B cell (primary cell): ENCODE data around the gene IDH3A. TPM values are rescaled to one million over a fixed set of nuclear protein-coding genes. Genes with fewer than 3 reads are reported as not detected.

ENCODE experiments used
- ATAC-seq: fragments of 200-7000 bp; cut with Tn5 transposase; one replicate; pipeline ENCODE4 v1.10.0; 2021; ENCODE audit warnings: low read depth, mild to moderate bottlenecking, moderate number of reproducible peaks, moderate library complexity
- CTCF ChIA-PET: fragments of 350-600 bp; sonication (Branson Sonifier 250); formaldehyde crosslinking; loops from one replicate; lab custom pipeline; 2021; ENCODE audit warnings: antibody characterized with exemption, inconsistent platforms; lab: Charles Lee
- POLR2A ChIA-PET: fragments of 350-600 bp; sonication (Branson Sonifier 250); formaldehyde crosslinking; loops from one replicate; lab custom pipeline; 2021; ENCODE audit warnings: antibody characterized with exemption; lab: Charles Lee
- DNase-seq: peaks from one replicate; pipeline ENCODE4 v3.0.0; 2013
- H2AFZ ChIP-seq: 2 replicates; pipeline ENCODE4 v1.6.1; 2012; ENCODE audit warnings: mild to moderate bottlenecking, low read depth, low read length; ENCODE audit not compliant: insufficient read depth, poor library complexity, severe bottlenecking
- H3K27ac ChIP-seq, 2 donors: 1 replicate in 1 of 2; 2 replicates in 1 of 2; pipeline ENCODE4 v1.5.1; 2012 to 2013; ENCODE audit warnings: low read length in 2 of 2, mild to moderate bottlenecking in 2 of 2, moderate library complexity in 1 of 2
- H3K27me3 ChIP-seq, 4 experiments: fragments of 200-600 bp in 1 of 4; sonication (generic) in 1 of 4; replicated peaks in 1 of 4; 1 replicate in 2 of 4; 2 replicates in 2 of 4; pipeline versions ENCODE4 v1.6.1 to v1.7.0; 2013 to 2016; ENCODE audit warnings: low read length in 3 of 4, mild to moderate bottlenecking in 2 of 4, mixed read lengths in 1 of 4, moderate library complexity in 1 of 4; ENCODE audit not compliant: insufficient read depth in 4 of 4, control insufficient read depth in 3 of 4; ENCODE audit errors: control extremely low read depth in 1 of 4
- H3K36me3 ChIP-seq, 2 experiments: replicated peaks in 1 of 2; 1 replicate in 1 of 2; 2 replicates in 1 of 2; pipeline versions ENCODE4 v1.6.1 to v1.7.1; 2013; ENCODE audit warnings: low read length in 1 of 2; ENCODE audit not compliant: insufficient read depth in 2 of 2, control insufficient read depth in 1 of 2; ENCODE audit errors: control extremely low read depth in 1 of 2, extremely low read depth in 1 of 2
- H3K4me1 ChIP-seq, 2 donors: fragments of 200-600 bp in 1 of 2; sonication (generic) in 1 of 2; 1 replicate in 1 of 2; 2 replicates in 1 of 2; pipeline versions ENCODE4 v1.5.1 to v1.6.1; 2013 to 2017; ENCODE audit warnings: low read length in 2 of 2; ENCODE audit not compliant: control insufficient read depth in 2 of 2, insufficient read depth in 2 of 2
- H3K4me2 ChIP-seq: replicated peaks from 2 replicates; pipeline ENCODE3; 2012; ENCODE audit warnings: mild to moderate bottlenecking, low read depth, low read length; ENCODE audit not compliant: poor library complexity, severe bottlenecking
- H3K4me3 ChIP-seq, 5 experiments: fragments of 200-600 bp in 1 of 5; sonication (generic) in 1 of 5; 1 replicate in 3 of 5; 2 replicates in 2 of 5; pipeline versions ENCODE4 v1.5.1 to v1.7.0; 2011 to 2016; ENCODE audit warnings: low read length in 4 of 5, mild to moderate bottlenecking in 4 of 5, low read depth in 2 of 5, control low read depth in 1 of 5, moderate library complexity in 1 of 5; ENCODE audit not compliant: insufficient read depth in 1 of 5; ENCODE audit errors: control extremely low read depth in 1 of 5, extremely low read depth in 1 of 5
- H3K79me2 ChIP-seq: fragments of 200-600 bp; sonication (generic); one replicate; pipeline ENCODE4 v1.6.0; 2016; ENCODE audit warnings: low read length; ENCODE audit not compliant: control insufficient read depth, insufficient read depth
- H3K9ac ChIP-seq: fragments of 200-600 bp; sonication (generic); 2 replicates; pipeline ENCODE4 v1.6.1; 2017; ENCODE audit warnings: mild to moderate bottlenecking, low read length, moderate library complexity
- H3K9me3 ChIP-seq, 3 donors: one replicate each; pipeline versions ENCODE4 v1.6.1 to v1.7.1; 2013; ENCODE audit warnings: low read length in 2 of 3; ENCODE audit not compliant: control insufficient read depth in 2 of 3, insufficient read depth in 1 of 3; ENCODE audit errors: control extremely low read depth in 1 of 3
- H4K20me1 ChIP-seq: 2 replicates; pipeline ENCODE4 v1.6.0; 2012; ENCODE audit warnings: mild to moderate bottlenecking, low read length; ENCODE audit not compliant: insufficient read depth, control insufficient read depth, poor library complexity, severe bottlenecking
- H3K27ac Mint-ChIP-seq: one replicate; pipeline ENCODE4 v1.8.0; 2021; ENCODE audit warnings: mixed read lengths
- H3K27me3 Mint-ChIP-seq: one replicate; pipeline ENCODE4 v1.8.0; 2021; ENCODE audit warnings: mixed read lengths
- H3K4me1 Mint-ChIP-seq: one replicate; pipeline ENCODE4 v1.8.0; 2021; ENCODE audit warnings: mixed read lengths
- H3K4me3 Mint-ChIP-seq: one replicate; pipeline ENCODE4 v1.8.0; 2021; ENCODE audit warnings: mixed read lengths
- H3K9me3 Mint-ChIP-seq: one replicate; pipeline ENCODE4 v1.8.0; 2022; ENCODE audit warnings: mixed read lengths; ENCODE audit not compliant: insufficient read depth
- CTCF ChIP-seq: fragments of 200-600 bp; IDR thresholded peaks from one replicate; pipeline ENCODE4 v1.8.0; 2022; ENCODE audit warnings: antibody characterized with exemption, mild to moderate bottlenecking
- EZH2 ChIP-seq: IDR thresholded peaks from 2 replicates; pipeline ENCODE4 v1.6.1; 2012; ENCODE audit warnings: borderline replicate concordance, low read depth, mild to moderate bottlenecking, moderate library complexity, low read length; ENCODE audit not compliant: insufficient read depth, poor library complexity, severe bottlenecking
- WGBS: methylation state at CpG from one replicate; pipeline ENCODE4 v1.1.5; 2013; ENCODE audit warnings: missing lambda C conversion rate; ENCODE audit not compliant: insufficient coverage; 5-methylcytosine and 5-hydroxymethylcytosine counted together
- intact Hi-C: fragments of 100-400 bp; cut with micrococcal nuclease; formaldehyde crosslinking; loops from one replicate; pipeline ENCODE4 v1.10.0; 2022
- polyA plus RNA-seq: library from polyadenylated mRNA; depleted of rRNA; stranded (reverse); fragments of >200 nt; gene quantifications from 2 replicates; pipeline ENCODE4 v1.2.3, GENCODE V29; 2012
- total RNA-seq, 2 donors: library from RNA; stranded (reverse); fragments of 120-200 nt in 1 of 2; gene quantifications; 1 replicate in 1 of 2; 2 replicates in 1 of 2; pipeline versions ENCODE4 v1.2.3 to v1.2.4, GENCODE V29; 2013 to 2022

IDH3A gene
- total and polyA plus RNA-seq, 2 donors (not counting 1 experiment from before 2014, with no cell fraction given), result 39.7 to 71.7 TPM

- H3K4me3 ChIP-seq, result no peak overlapping the region
- DNase-seq (no peak), ATAC-seq (no peak)
- 69% methylated on average over 3 of the region's 3 CpGs for WGBS
- H3K27ac ChIP-seq, result no peak overlapping the region
- H3K79me2 ChIP-seq, result no peaks in the 10 kb centered on the region
- Mint-ChIP-seq H3K4me3 (no peak overlapping the region), H3K27me3 (no peaks in the 10 kb centered on the region), H3K9me3 (no peaks in the 10 kb centered on the region), H3K4me1 (peaks cover 6% of the 10 kb centered on the region), H3K27ac (no peak overlapping the region)
- H3K9ac ChIP-seq, result no peak overlapping the region
- no peaks in the 10 kb centered on the region for H3K27me3 ChIP-seq
- H2AFZ ChIP-seq, result no peak overlapping the region
- peaks cover 4 to 6% of the 10 kb centered on the region in 2 donors for H3K4me1 ChIP-seq
- no peaks in the 10 kb centered on the region for H3K9me3 ChIP-seq
- no peaks in the 10 kb centered on the region for H3K36me3 ChIP-seq
- CTCF ChIA-PET, result interaction anchor here (0.6 to 12.6 kb wide), 16 partner anchors 17 to 325 kb away, joined by 3 to 394 read pairs (median 12); partner anchors contain the start of gene CIB2
- POLR2A ChIA-PET, result no interaction called here
- TF ChIP-seq EZH2, result no peak
- no peak for TF ChIP-seq CTCF
- H4K20me1 ChIP-seq, result no peaks in the 10 kb centered on the region
- H3K4me2 ChIP-seq, result no peak overlapping the region
- intact Hi-C loops, result no loop called here
Observed at GRCh38 chr15:78111788-78112187, 37.4 kb upstream of the IDH3A start.

GRCh38 chr15:78112551-78112950 is 36.6 kb upstream of the IDH3A start:
- Mint-ChIP-seq H3K9me3 (no peaks in the 10 kb centered on the region), H3K27me3 (no peaks in the 10 kb centered on the region), H3K4me3 (no peak overlapping the region), H3K4me1 (peaks cover 6% of the 10 kb centered on the region), H3K27ac (no peak overlapping the region)
- no peak for ATAC-seq
- Histone ChIP-seq H3K27ac (no peak overlapping the region), H3K36me3 (no peaks in the 10 kb centered on the region), H2AFZ (no peak overlapping the region), H3K4me3 (no peak overlapping the region), H3K4me1 (peaks cover 4 to 6% of the 10 kb centered on the region in 2 donors), H3K27me3 (no peaks in the 10 kb centered on the region), H3K9ac (no peak overlapping the region), H3K9me3 (no peaks in the 10 kb centered on the region), H4K20me1 (no peaks in the 10 kb centered on the region), H3K79me2 (no peaks in the 10 kb centered on the region), H3K4me2 (no peak overlapping the region)
- 100% methylated on average over 1 of the region's 3 CpGs for WGBS
- intact Hi-C loops, result no loop called here
- CTCF ChIA-PET, result interaction anchor here (0.6 to 12.6 kb wide), 27 partner anchors 10 to 641 kb away, joined by 3 to 394 read pairs (median 6); partner anchors contain the start of gene CIB2
- POLR2A ChIA-PET, result no interaction called here
- no peak for DNase-seq
- TF ChIP-seq CTCF (no peak), EZH2 (no peak)
